ENCODE results near the gene ITGB2. TPM values are rescaled to one million over a fixed set of nuclear protein-coding genes. Genes with fewer than 3 reads are reported as not detected.

Gene ITGB2
- total RNA-seq, 1 experiment from 2014 or later: 1.5 TPM

DNA sequence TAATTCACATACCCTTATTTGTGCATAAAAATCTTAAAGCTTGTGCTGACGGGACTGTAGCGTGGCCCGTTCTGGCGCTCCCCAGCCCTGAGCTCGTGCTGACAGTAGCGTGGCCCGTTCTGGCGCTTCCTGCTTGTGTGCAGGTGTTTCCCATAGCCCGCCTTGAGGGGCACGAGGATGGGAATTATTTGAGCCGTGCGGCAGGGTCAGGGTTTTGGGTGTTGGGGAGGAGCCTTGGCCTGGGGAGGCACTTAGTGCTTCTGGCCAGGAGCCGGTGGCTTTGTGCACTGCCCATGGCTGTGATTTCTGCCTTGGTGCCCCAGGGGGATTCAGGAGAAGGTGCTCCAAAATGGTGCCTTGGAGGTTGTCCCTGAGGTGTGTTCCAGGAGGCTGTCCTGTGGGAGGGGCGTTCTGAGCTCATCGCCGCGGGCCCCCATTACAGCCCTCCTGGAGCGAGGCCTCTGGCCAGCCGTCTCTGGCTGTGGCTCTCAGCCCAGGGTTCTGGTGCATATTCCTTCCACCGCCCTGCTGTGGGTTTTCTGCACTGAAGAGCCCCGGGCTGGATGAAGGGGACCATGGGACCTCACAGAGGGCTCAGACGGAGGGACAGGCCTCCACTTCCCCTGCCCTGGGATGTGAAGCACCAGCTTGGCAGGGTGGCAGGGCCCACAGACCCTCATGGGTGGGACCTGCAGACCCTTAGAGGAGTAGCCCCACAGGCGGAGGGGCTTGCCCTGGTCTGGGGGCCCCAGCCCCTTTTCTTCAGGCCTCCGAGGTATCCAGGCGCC is 25.7 kb upstream of the ITGB2 start:
- no peaks in the 10 kb centered on the region for H3K9me2 ChIP-seq (ENCODE audit: insufficient read depth)
- no peaks in the 10 kb centered on the region for H3K27me3 ChIP-seq (ENCODE audit: insufficient read depth, low read length)
- H3K4me1 ChIP-seq (ENCODE audit: control insufficient read depth in 1 of 2, insufficient read depth in 2 of 2, low read length in 2 of 2): peaks cover 0 to 4% of the 10 kb centered on the region in 2 experiments; a peak in 3 of 4 replicates
- no peak for DNase-seq (ENCODE audit: low read depth, low spot score)
- peaks cover 97% of the 10 kb centered on the region for H3K79me2 ChIP-seq (ENCODE audit: insufficient read depth, low read length)
- no TSS peak for BruUV-seq (replicated peaks)
- no peak for ATAC-seq
- intact Hi-C loops (cut with micrococcal nuclease): no loop called here
- H4K20me1 ChIP-seq (ENCODE audit: insufficient read depth): no peaks in the 10 kb centered on the region
- no peak overlapping the region for H2AFZ ChIP-seq (ENCODE audit: low read depth, low read length, poor library complexity, severe bottlenecking)
- no peak overlapping the region for H3K9ac ChIP-seq (ENCODE audit: low read length)
- ChIA-PET CTCF (interaction anchor here (3.8 to 6.4 kb wide), 2 partner anchors 183 to 191 kb away, joined by 29 to 54 read pairs; no protein-coding TSS in a partner anchor), RAD21 (ENCODE audit: low non-redundant PET in 1 of 2, low total read pairs in 2 of 2, uncharacterized antibody in 2 of 2, unreplicated experiment in 2 of 2) (no interaction called here), POLR2A (no interaction called here)
- H3K9me3 ChIP-seq (ENCODE audit: control insufficient read depth in 1 of 2, insufficient read depth in 1 of 2, low read depth in 1 of 2, low read length in 2 of 2): no peaks in the 10 kb centered on the region
- peaks cover 14 to 32% of the 10 kb centered on the region in 2 experiments for H3K36me3 ChIP-seq (ENCODE audit: control insufficient read depth in 1 of 2, insufficient read depth in 2 of 2, low read length in 2 of 2)
- TF ChIP-seq ELF1 (IDR thresholded peaks at IDR 0.05; ENCODE audit: borderline replicate concordance, low read depth) (no peak), FOSL1 (IDR thresholded peaks at IDR 0.05; ENCODE audit: low read depth) (no peak), YY1 (IDR thresholded peaks at IDR 0.05; ENCODE audit: extremely low read depth, insufficient replicate concordance, low read depth, low read length) (no peak), EZH2phosphoT487 (IDR thresholded peaks at IDR 0.05; ENCODE audit: borderline replicate concordance) (no peak), POLR2A (IDR thresholded peaks at IDR 0.05; ENCODE audit: borderline replicate concordance, extremely low read depth, insufficient read depth, insufficient read length) (no peak), RAD21 (IDR thresholded peaks at IDR 0.05; ENCODE audit: low read depth) (no peak), JUND (IDR thresholded peaks at IDR 0.05) (no peak), ZNF274 (IDR thresholded peaks at IDR 0.05; ENCODE audit: low read depth, low read length) (no peak), POLR2AphosphoS5 (IDR thresholded peaks at IDR 0.05; ENCODE audit: low read depth, low read length) (no peak), ZFX (IDR thresholded peaks at IDR 0.05) (no peak), TCF7L2 (IDR thresholded peaks at IDR 0.05; ENCODE audit: borderline replicate concordance, extremely low read depth, insufficient read depth, insufficient read length) (no peak)
- TF ChIP-seq, protein P1, sequence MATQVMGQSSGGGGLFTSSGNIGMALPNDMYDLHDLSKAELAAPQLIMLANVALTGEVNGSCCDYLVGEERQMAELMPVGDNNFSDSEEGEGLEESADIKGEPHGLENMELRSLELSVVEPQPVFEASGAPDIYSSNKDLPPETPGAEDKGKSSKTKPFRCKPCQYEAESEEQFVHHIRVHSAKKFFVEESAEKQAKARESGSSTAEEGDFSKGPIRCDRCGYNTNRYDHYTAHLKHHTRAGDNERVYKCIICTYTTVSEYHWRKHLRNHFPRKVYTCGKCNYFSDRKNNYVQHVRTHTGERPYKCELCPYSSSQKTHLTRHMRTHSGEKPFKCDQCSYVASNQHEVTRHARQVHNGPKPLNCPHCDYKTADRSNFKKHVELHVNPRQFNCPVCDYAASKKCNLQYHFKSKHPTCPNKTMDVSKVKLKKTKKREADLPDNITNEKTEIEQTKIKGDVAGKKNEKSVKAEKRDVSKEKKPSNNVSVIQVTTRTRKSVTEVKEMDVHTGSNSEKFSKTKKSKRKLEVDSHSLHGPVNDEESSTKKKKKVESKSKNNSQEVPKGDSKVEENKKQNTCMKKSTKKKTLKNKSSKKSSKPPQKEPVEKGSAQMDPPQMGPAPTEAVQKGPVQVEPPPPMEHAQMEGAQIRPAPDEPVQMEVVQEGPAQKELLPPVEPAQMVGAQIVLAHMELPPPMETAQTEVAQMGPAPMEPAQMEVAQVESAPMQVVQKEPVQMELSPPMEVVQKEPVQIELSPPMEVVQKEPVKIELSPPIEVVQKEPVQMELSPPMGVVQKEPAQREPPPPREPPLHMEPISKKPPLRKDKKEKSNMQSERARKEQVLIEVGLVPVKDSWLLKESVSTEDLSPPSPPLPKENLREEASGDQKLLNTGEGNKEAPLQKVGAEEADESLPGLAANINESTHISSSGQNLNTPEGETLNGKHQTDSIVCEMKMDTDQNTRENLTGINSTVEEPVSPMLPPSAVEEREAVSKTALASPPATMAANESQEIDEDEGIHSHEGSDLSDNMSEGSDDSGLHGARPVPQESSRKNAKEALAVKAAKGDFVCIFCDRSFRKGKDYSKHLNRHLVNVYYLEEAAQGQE (IDR thresholded peaks at IDR 0.05; ENCODE audit: low read depth): no peak
- TF ChIP-seq, protein P2, sequence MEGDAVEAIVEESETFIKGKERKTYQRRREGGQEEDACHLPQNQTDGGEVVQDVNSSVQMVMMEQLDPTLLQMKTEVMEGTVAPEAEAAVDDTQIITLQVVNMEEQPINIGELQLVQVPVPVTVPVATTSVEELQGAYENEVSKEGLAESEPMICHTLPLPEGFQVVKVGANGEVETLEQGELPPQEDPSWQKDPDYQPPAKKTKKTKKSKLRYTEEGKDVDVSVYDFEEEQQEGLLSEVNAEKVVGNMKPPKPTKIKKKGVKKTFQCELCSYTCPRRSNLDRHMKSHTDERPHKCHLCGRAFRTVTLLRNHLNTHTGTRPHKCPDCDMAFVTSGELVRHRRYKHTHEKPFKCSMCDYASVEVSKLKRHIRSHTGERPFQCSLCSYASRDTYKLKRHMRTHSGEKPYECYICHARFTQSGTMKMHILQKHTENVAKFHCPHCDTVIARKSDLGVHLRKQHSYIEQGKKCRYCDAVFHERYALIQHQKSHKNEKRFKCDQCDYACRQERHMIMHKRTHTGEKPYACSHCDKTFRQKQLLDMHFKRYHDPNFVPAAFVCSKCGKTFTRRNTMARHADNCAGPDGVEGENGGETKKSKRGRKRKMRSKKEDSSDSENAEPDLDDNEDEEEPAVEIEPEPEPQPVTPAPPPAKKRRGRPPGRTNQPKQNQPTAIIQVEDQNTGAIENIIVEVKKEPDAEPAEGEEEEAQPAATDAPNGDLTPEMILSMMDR (IDR thresholded peaks at IDR 0.05 in 2 of 3, conservative IDR thresholded peaks at IDR 0.05 in 1 of 3; ENCODE audit: borderline replicate concordance in 1 of 3, insufficient read depth in 1 of 3, low read depth in 2 of 3, low read length in 2 of 3): no peak
- no peak overlapping the region for H3K4me3 ChIP-seq (replicated peaks in 1 of 2; ENCODE audit: low read depth in 1 of 2, low read length in 2 of 2)
- no peak overlapping the region for H3K4me2 ChIP-seq (ENCODE audit: low read length)
- H3K27ac ChIP-seq (ENCODE audit: low read depth, low read length): no peak overlapping the region
